Urinary bladder (tissue), 2 donors: ENCODE measurements around the gene PTPN3. TPM values are rescaled to one million over a fixed set of nuclear protein-coding genes. Genes with fewer than 3 reads are reported as not detected.

ENCODE experiments used
- polyA plus RNA-seq: library from polyadenylated mRNA; stranded (reverse); fragments of 200-250 nt; gene quantifications from one replicate; pipeline ENCODE4 v1.2.3, GENCODE V29; 2013
- small RNA-seq: library from RNA; depleted of rRNA; stranded (forward); fragments of <200 nt; gene quantifications from one replicate; pipeline ENCODE3, GENCODE V24; 2014
- total RNA-seq: library from RNA; depleted of rRNA; stranded (reverse); fragments of >200 nt; gene quantifications from one replicate; pipeline ENCODE4 v1.2.3, GENCODE V29; 2014
- donor health status: healthy.

The PTPN3 gene
- total and polyA plus RNA-seq, 2 donors: 1.9 to 4.2 TPM

Small RNA genes within 50 kb of the gene (small RNA-seq; reads per million reads assigned to genes)
- gene MIR3927: not detected

Other genes with a start within 250 kb of the PTPN3 start
- 6.0 TPM for gene EPB41L4B, start 177.2 kb downstream of the PTPN3 start, total RNA-seq
- 1.2 TPM for gene EPB41L4B, start 177.2 kb downstream of the PTPN3 start, polyA plus RNA-seq